Esophagus squamous epithelium (tissue), 5 donors: ENCODE measurements around the gene DLG4. TPM values are rescaled to one million over a fixed set of nuclear protein-coding genes. Genes with fewer than 3 reads are reported as not detected.
A peak's percentile ranks its signal among the peaks of the same experiment; 100 is the strongest.

Experiments
- DNase-seq: peaks from one replicate; lab custom pipeline; 2025; lab: John Stamatoyannopoulos, UW
- H3K27ac ChIP-seq, 4 donors: fragments of 200-600 bp; sonication (generic); one replicate each; pipeline ENCODE4 v1.5.1; 2016 to 2019; ENCODE audit warnings: mild to moderate bottlenecking in 1 of 4
- H3K27me3 ChIP-seq, 4 donors: fragments of 200-600 bp; sonication (generic); 1 replicate in 3 of 4; 2 replicates in 1 of 4; pipeline versions ENCODE4 v1.5.1 to v1.6.0; 2017 to 2021; ENCODE audit warnings: antibody characterized with exemption in 1 of 4
- H3K36me3 ChIP-seq, 3 donors: fragments of 200-600 bp; sonication (generic); one replicate each; pipeline ENCODE4 v1.5.1; 2016 to 2019
- H3K4me1 ChIP-seq, 3 donors: fragments of 200-600 bp; sonication (generic); one replicate each; pipeline ENCODE4 v1.5.1; 2017 to 2019
- H3K4me3 ChIP-seq, 4 donors: fragments of 200-600 bp; sonication (generic); 1 replicate in 3 of 4; 2 replicates in 1 of 4; pipeline ENCODE4 v1.5.1; 2016 to 2019; ENCODE audit warnings: mild to moderate bottlenecking in 2 of 4, moderate library complexity in 1 of 4
- H3K9me3 ChIP-seq, 3 donors: fragments of 200-600 bp; sonication (generic); one replicate each; pipeline ENCODE4 v1.5.1; 2016 to 2019
- CTCF ChIP-seq, 6 experiments: fragments of 450-650 bp in 4 of 6; fragments of 200-600 bp in 2 of 6; sonication (generic) in 2 of 6; IDR thresholded peaks; one replicate each; pipeline ENCODE4 v1.5.1; 2016 to 2019; ENCODE audit warnings: antibody characterized with exemption in 6 of 6, mild to moderate bottlenecking in 4 of 6, moderate library complexity in 4 of 6
- POLR2A ChIP-seq, 4 donors: fragments of 450-650 bp; IDR thresholded peaks; one replicate each; pipeline ENCODE4 v1.6.1; 2017; ENCODE audit warnings: antibody characterized with exemption in 4 of 4, mild to moderate bottlenecking in 4 of 4, moderate library complexity in 3 of 4
- WGBS, 2 donors: methylation state at CpG; one replicate each; pipeline ENCODE4 v1.1.5; 2018; 5-methylcytosine and 5-hydroxymethylcytosine counted together
- intact Hi-C: fragments of 100-400 bp; cut with DNase I; formaldehyde crosslinking; loops from one replicate; pipeline ENCODE4 v1.15.0; 2022
- total RNA-seq, 4 donors: library from RNA; depleted of rRNA; stranded (reverse); fragments of >200 nt; gene quantifications; one replicate each; pipeline ENCODE4 v1.1.0, GENCODE V29; 2016
- donor health status: DM: yes; HTN: yes; CAD: no.

The DLG4 gene
- total RNA-seq, 4 donors from 2014 or later: 2.6 to 13.9 (median 6.0) TPM

- WGBS, 2 donors: 5 to 21% methylated on average over 5 to 9 of the region's 10 CpGs
- H3K4me3 ChIP-seq: peak overlapping the region in 2 of 4 donors; percentile 52 to 73
- intact Hi-C loops: no loop called here
- TF ChIP-seq POLR2A (IDR thresholded peaks at IDR 0.05): no peak
- no peak for TF ChIP-seq CTCF (IDR thresholded peaks at IDR 0.05)
- no peaks in the 10 kb centered on the region for H3K27me3 ChIP-seq
- DNase-seq: no peak
- H3K9me3 ChIP-seq: no peaks in the 10 kb centered on the region
- H3K27ac ChIP-seq: peak overlapping the region; percentile 72 to 100 (median 98)
- no peaks in the 10 kb centered on the region for H3K36me3 ChIP-seq
- H3K4me1 ChIP-seq: peaks cover 43 to 84% (median 49%) of the 10 kb centered on the region in 3 donors
Measured at GRCh38 chr17:7215652-7216180, 3.9 kb downstream of the DLG4 start.

- H3K27ac ChIP-seq: peak overlapping the region; percentile 72 to 100 (median 98)
- peak overlapping the region in 3 of 4 donors; percentile 50 to 73 (median 51) for H3K4me3 ChIP-seq
- TF ChIP-seq POLR2A (IDR thresholded peaks at IDR 0.05): no peak
- TF ChIP-seq CTCF (IDR thresholded peaks at IDR 0.05): no peak
- H3K4me1 ChIP-seq: peaks cover 40 to 78% (median 46%) of the 10 kb centered on the region in 3 donors
- H3K36me3 ChIP-seq: no peaks in the 10 kb centered on the region
- 25 to 27% methylated on average over 9 of the region's 9 CpGs for WGBS, 2 donors
- intact Hi-C loops: no loop called here
- H3K9me3 ChIP-seq: no peaks in the 10 kb centered on the region
- no peaks in the 10 kb centered on the region for H3K27me3 ChIP-seq
- no peak for DNase-seq
Measured at GRCh38 chr17:7215136-7215638, 4.4 kb downstream of the DLG4 start.

GRCh38 chr17:7214300-7215135, 5.1 kb downstream of the DLG4 start:
- Histone ChIP-seq H3K27ac (peak overlapping the region; percentile 72 to 100 (median 98)), H3K4me3 (peak overlapping the region; percentile 25 to 73 (median 50)), H3K9me3 (no peaks in the 10 kb centered on the region), H3K36me3 (no peaks in the 10 kb centered on the region), H3K27me3 (no peaks in the 10 kb centered on the region), H3K4me1 (peaks cover 40 to 75% (median 45%) of the 10 kb centered on the region in 3 donors)
- DNase-seq: peak; percentile 92
- TF ChIP-seq POLR2A (IDR thresholded peaks at IDR 0.05) (no peak), CTCF (IDR thresholded peaks at IDR 0.05) (peak in 5 of 6 experiments; percentile 29 to 55 (median 42))
- intact Hi-C loops: no loop called here
- 0% methylated on average over 15 to 23 of the region's 45 CpGs for WGBS, 2 donors

GRCh38 chr17:7213895-7214299, 5.7 kb downstream of the DLG4 start:
- H3K9me3 ChIP-seq: no peaks in the 10 kb centered on the region
- H3K27ac ChIP-seq: peak overlapping the region; percentile 72 to 100 (median 98)
- intact Hi-C loops: no loop called here
- no peak for TF ChIP-seq POLR2A (IDR thresholded peaks at IDR 0.05)
- peak in 1 of 6 experiments; percentile 27 for TF ChIP-seq CTCF (IDR thresholded peaks at IDR 0.05)
- H3K27me3 ChIP-seq: no peaks in the 10 kb centered on the region
- no peaks in the 10 kb centered on the region for H3K36me3 ChIP-seq
- peak overlapping the region; percentile 25 to 73 (median 50) for H3K4me3 ChIP-seq
- no peak for DNase-seq
- H3K4me1 ChIP-seq: peaks cover 33 to 69% (median 38%) of the 10 kb centered on the region in 3 donors
- 8 to 14% methylated on average over 5 to 13 of the region's 15 CpGs for WGBS, 2 donors
